HL-60 (cell line): ENCODE measurements around the gene VN1R5.

Source experiments
- DNase-seq, 2 experiments: peaks; one replicate each; pipeline ENCODE4 v3.0.0-alpha.2; 2010 to 2020; ENCODE audit warnings: low read depth in 1 of 2, low spot score in 1 of 2
- H3K27ac ChIP-seq: fragments of 250-450 bp; sonication (Bioruptor Pico); replicated peaks from 2 replicates; pipeline ENCODE4 v1.5.1; 2020; ENCODE audit warnings: mild to moderate bottlenecking, moderate library complexity
- H3K27me3 ChIP-seq: fragments of 250-450 bp; sonication (Bioruptor Pico); 2 replicates; pipeline ENCODE4 v1.5.1; 2021; ENCODE audit warnings: mild to moderate bottlenecking, moderate library complexity; ENCODE audit not compliant: insufficient read depth, poor library complexity, severe bottlenecking
- H3K4me3 ChIP-seq: replicated peaks from 2 replicates; pipeline ENCODE4 v1.5.1; 2011; ENCODE audit warnings: mild to moderate bottlenecking, control low read depth, low read length; ENCODE audit not compliant: insufficient read depth
- CTCF ChIP-seq: IDR thresholded peaks from one replicate; pipeline ENCODE4 v1.5.1; 2011; ENCODE audit warnings: low read length, control low read depth, inconsistent platforms; ENCODE audit not compliant: insufficient read depth
- GABPA ChIP-seq: IDR thresholded peaks from 2 replicates; pipeline ENCODE4 v1.6.1; 2012; ENCODE audit warnings: low read depth
- POLR2AphosphoS5 ChIP-seq: IDR thresholded peaks from 2 replicates; pipeline ENCODE4 v1.6.1; 2012; ENCODE audit warnings: low read depth
- REST ChIP-seq: IDR thresholded peaks from 2 replicates; pipeline ENCODE4 v1.6.1; 2012; ENCODE audit warnings: low read depth; ENCODE audit not compliant: insufficient replicate concordance
- SPI1 ChIP-seq: IDR thresholded peaks from 2 replicates; pipeline ENCODE4 v1.6.1; 2012; ENCODE audit warnings: low read depth, mild to moderate bottlenecking, borderline replicate concordance

VN1R5 gene

GRCh38 chr1:247299723-247300381, 44.0 kb downstream of the VN1R5 start:
- Histone ChIP-seq H3K27me3 (no peaks in the 10 kb centered on the region), H3K4me3 (no peak overlapping the region), H3K27ac (no peak overlapping the region)
- TF ChIP-seq GABPA, result no peak
- TF ChIP-seq SPI1, result no peak
- TF ChIP-seq POLR2AphosphoS5, result no peak
- TF ChIP-seq CTCF, result no peak
- DNase-seq, result no peak

- H3K4me3 ChIP-seq, result no peak overlapping the region
- no peak overlapping the region for H3K27ac ChIP-seq
- H3K27me3 ChIP-seq, result no peaks in the 10 kb centered on the region
- no peak for DNase-seq
- no peak for TF ChIP-seq GABPA
- no peak for TF ChIP-seq REST
- TF ChIP-seq SPI1, result no peak
- TF ChIP-seq CTCF, result no peak
- no peak for TF ChIP-seq POLR2AphosphoS5
Measured at GRCh38 chr1:247300491-247301175, 44.8 kb downstream of the VN1R5 start.

- H3K27me3 ChIP-seq, result no peaks in the 10 kb centered on the region
- no peak for DNase-seq
- TF ChIP-seq POLR2AphosphoS5, result no peak
- TF ChIP-seq SPI1, result no peak
- no peak for TF ChIP-seq CTCF
- TF ChIP-seq REST, result no peak
- TF ChIP-seq GABPA, result no peak
- no peak overlapping the region for H3K4me3 ChIP-seq
- H3K27ac ChIP-seq, result no peak overlapping the region
Measured at GRCh38 chr1:247301176-247301540, 45.3 kb downstream of the VN1R5 start.

- no peak for DNase-seq
- no peak overlapping the region for H3K27ac ChIP-seq
- TF ChIP-seq CTCF (no peak), POLR2AphosphoS5 (no peak), GABPA (no peak), REST (no peak), SPI1 (no peak)
- no peaks in the 10 kb centered on the region for H3K27me3 ChIP-seq
- no peak overlapping the region for H3K4me3 ChIP-seq
Measured at GRCh38 chr1:247303216-247303615, 47.3 kb downstream of the VN1R5 start.
